CD4-positive, alpha-beta memory T cell (primary cell): ENCODE data around the gene TBC1D5. TPM values are rescaled to one million over a fixed set of nuclear protein-coding genes. Genes with fewer than 3 reads are reported as not detected.
"Not testable (repeated sequence)": the region's sequence is repeated elsewhere in the genome, so short reads cannot be mapped to it uniquely, and the experiment has no call there.

ENCODE experiments used
- CTCF ChIA-PET: fragments of 350-600 bp; sonication (Branson Sonifier 250); formaldehyde crosslinking; loops from one replicate; lab custom pipeline; 2021; ENCODE audit warnings: inconsistent platforms; ENCODE audit not compliant: partially characterized antibody; lab: Charles Lee
- POLR2A ChIA-PET: fragments of 350-600 bp; sonication (Branson Sonifier 250); formaldehyde crosslinking; loops from one replicate; lab custom pipeline; 2021; ENCODE audit not compliant: partially characterized antibody; lab: Charles Lee
- DNase-seq, 5 donors: peaks; one replicate each; pipeline versions ENCODE4 v3.0.0 to v3.0.0-alpha.2; 2020 to 2022; ENCODE audit warnings: mixed read lengths in 1 of 5
- H3K27ac ChIP-seq: one replicate; pipeline ENCODE4 v1.7.0; 2013; ENCODE audit warnings: low read depth, low read length
- H3K27me3 ChIP-seq: 2 replicates; pipeline ENCODE4 v1.7.0; 2013; ENCODE audit warnings: mild to moderate bottlenecking, low read length, moderate library complexity; ENCODE audit not compliant: insufficient read depth
- H3K36me3 ChIP-seq: 2 replicates; pipeline ENCODE4 v1.7.0; 2013; ENCODE audit warnings: mild to moderate bottlenecking, low read length, moderate library complexity; ENCODE audit not compliant: insufficient read depth
- H3K4me1 ChIP-seq: 2 replicates; pipeline ENCODE4 v1.7.0; 2013; ENCODE audit warnings: mild to moderate bottlenecking, low read length, moderate library complexity; ENCODE audit not compliant: insufficient read depth
- H3K4me3 ChIP-seq, 2 donors: one replicate each; pipeline ENCODE4 v1.7.0; 2013; ENCODE audit warnings: low read length in 2 of 2, mild to moderate bottlenecking in 1 of 2
- H3K9me3 ChIP-seq, 2 donors: one replicate each; pipeline ENCODE4 v1.7.0; 2013; ENCODE audit warnings: low read length in 2 of 2, control low read depth in 1 of 2; ENCODE audit not compliant: control insufficient read depth in 1 of 2
- H3K27ac Mint-ChIP-seq, 7 donors: one replicate each; pipeline ENCODE4 v1.8.0; 2020 to 2021; ENCODE audit warnings: mixed read lengths in 7 of 7, mild to moderate bottlenecking in 6 of 7, inconsistent platforms in 3 of 7, moderate library complexity in 3 of 7
- H3K27me3 Mint-ChIP-seq, 2 donors: one replicate each; pipeline ENCODE4 v1.8.0; 2020 to 2021; ENCODE audit warnings: mixed read lengths in 2 of 2
- H3K36me3 Mint-ChIP-seq, 2 donors: one replicate each; pipeline ENCODE4 v1.8.0; 2020 to 2021; ENCODE audit warnings: mixed read lengths in 2 of 2, inconsistent platforms in 1 of 2, mild to moderate bottlenecking in 1 of 2
- H3K4me1 Mint-ChIP-seq, 4 donors: one replicate each; pipeline ENCODE4 v1.8.0; 2020 to 2021; ENCODE audit warnings: mixed read lengths in 4 of 4, mild to moderate bottlenecking in 1 of 4
- H3K4me3 Mint-ChIP-seq, 8 donors: one replicate each; pipeline ENCODE4 v1.8.0; 2020 to 2021; ENCODE audit warnings: mixed read lengths in 8 of 8, mild to moderate bottlenecking in 7 of 8, moderate library complexity in 6 of 8, inconsistent platforms in 3 of 8
- H3K9me3 Mint-ChIP-seq, 8 donors: one replicate each; pipeline ENCODE4 v1.8.0; 2020 to 2021; ENCODE audit warnings: mixed read lengths in 8 of 8, mild to moderate bottlenecking in 5 of 8, inconsistent platforms in 3 of 8, moderate library complexity in 1 of 8
- intact Hi-C: fragments of 100-400 bp; cut with micrococcal nuclease; formaldehyde crosslinking; loops from one replicate; pipeline ENCODE4 v1.15.1; 2023
- polyA plus RNA-seq, 2 donors: library from polyadenylated mRNA; unstranded; fragments of 300-500 nt; fragmentation: Illumina TruSeq; gene quantifications; one replicate each; pipeline ENCODE4 v1.2.3, GENCODE V29; 2021
- total RNA-seq, 2 experiments: library from RNA; stranded (reverse); gene quantifications; one replicate each; pipeline ENCODE4 v1.2.3, GENCODE V29; 2021

TBC1D5 gene
- total and polyA plus RNA-seq, 4 experiments from 2014 or later, result 21.2 to 52.2 (median 43.3) TPM

DNA sequence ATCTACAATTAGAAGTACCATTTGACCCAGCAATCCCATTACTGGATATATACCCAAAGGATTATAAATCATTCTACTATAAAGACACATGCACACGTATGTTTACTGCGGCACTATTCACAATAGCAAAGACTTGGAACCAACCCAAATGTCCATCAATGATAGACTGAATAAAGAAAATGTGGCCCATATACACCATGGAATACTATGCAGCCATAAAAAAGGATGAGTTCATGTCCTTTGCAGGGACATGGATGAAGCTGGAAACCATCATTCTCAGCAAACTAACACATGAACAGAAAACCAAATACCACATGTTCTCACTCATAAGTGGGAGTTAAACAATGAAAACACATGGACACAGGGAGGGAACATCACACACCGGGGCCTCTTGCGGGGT is 92.7 kb downstream of the TBC1D5 start:
- H3K27me3 ChIP-seq, H3K27me3 Mint-ChIP-seq, H3K9me3 Mint-ChIP-seq, CTCF ChIA-PET, H3K4me3 ChIP-seq, H3K4me1 ChIP-seq, DNase-seq, H3K36me3 ChIP-seq, intact Hi-C loops, H3K9me3 ChIP-seq, POLR2A ChIA-PET, H3K36me3 Mint-ChIP-seq, H3K27ac ChIP-seq: not testable (repeated sequence)
- Mint-ChIP-seq H3K27ac (peak overlapping the region in 1 of 7 donors; percentile 10), H3K4me3 (peak overlapping the region in 1 of 8 donors; percentile 30), H3K4me1 (peaks cover 4 to 12% (median 8%) of the 10 kb centered on the region in 4 donors)

DNA sequence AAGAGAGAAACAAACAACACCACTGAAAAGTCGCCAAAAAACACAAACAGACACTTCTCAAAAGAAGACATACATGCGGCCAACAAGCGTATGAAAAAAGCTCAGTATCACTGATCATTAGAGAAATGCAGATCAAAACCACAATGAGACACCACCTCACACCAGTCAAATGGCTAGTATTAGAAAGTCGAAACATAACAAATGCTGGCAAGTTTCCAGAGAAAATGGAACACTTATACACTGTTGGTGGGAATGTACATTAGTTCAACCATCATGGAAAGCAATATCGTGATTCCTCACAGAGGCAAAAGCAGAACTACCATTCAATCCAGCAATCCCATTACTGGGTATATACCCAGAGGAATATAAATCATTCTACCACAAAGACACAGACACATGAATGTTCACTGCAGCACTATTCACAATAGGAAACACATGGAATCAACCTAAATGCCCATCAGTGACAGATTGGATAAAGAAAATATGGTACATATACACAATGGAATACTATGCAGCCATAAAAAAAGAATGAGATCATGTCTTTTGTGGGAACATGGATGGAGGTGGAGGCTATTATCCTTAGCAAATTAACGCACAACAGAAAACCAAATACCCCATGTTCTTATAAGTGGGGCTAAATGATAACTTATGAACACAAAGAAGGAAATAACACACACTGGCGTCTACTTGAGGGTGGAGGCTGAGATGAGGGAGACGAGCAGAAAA is 93.6 kb downstream of the TBC1D5 start:
- H3K36me3 Mint-ChIP-seq, H3K9me3 ChIP-seq, H3K4me1 ChIP-seq, H3K9me3 Mint-ChIP-seq, H3K36me3 ChIP-seq, H3K27ac Mint-ChIP-seq, H3K27ac ChIP-seq, POLR2A ChIA-PET, intact Hi-C loops, H3K4me3 Mint-ChIP-seq, H3K27me3 Mint-ChIP-seq, DNase-seq, H3K4me3 ChIP-seq, H3K27me3 ChIP-seq: not testable (repeated sequence)
- H3K4me1 Mint-ChIP-seq, result peaks cover 4 to 12% (median 8%) of the 10 kb centered on the region in 4 donors
- CTCF ChIA-PET, result interaction anchor here (0.9 to 6.5 kb wide), 2 partner anchors 9 to 194 kb away, joined by 3 to 131 read pairs; no protein-coding TSS in a partner anchor

DNA sequence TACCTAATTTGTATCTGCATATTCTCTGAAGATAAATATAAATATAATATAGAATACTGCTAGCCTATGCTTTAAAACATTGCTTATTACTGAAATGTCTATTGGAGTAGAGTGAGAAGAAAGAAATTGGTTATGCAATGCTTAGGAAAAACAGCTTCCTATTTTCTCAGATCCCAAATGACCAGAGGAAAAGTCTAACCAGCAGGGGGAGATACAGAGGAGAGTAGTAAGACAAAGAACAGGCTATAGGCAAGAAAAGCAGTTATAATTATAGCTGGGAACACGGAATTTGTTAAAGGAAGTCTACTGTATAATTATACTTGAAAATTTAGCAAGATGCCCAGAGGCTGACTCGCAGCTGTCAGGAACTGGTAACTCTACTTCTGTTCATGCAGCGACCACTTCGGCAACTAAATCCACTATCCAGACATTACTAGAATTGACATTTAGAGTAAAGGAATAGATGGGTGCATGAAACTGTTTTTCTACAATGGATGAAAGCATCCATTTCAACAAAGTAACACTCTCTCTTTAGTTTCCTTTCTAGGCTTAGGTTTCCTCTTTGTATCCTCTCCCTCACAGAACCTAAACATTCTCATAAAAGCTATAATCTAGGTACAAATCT is 97.2 kb downstream of the TBC1D5 start:
- POLR2A ChIA-PET, result interaction anchor here (1.6 kb wide), 1 partner anchor 196 kb away, joined by 6 read pairs; no protein-coding TSS in a partner anchor
- CTCF ChIA-PET, result interaction anchor here (0.9 to 6.5 kb wide), 9 partner anchors 11 to 385 kb away, joined by 3 to 131 read pairs (median 5); no protein-coding TSS in a partner anchor
- H3K27me3 Mint-ChIP-seq, result no peaks in the 10 kb centered on the region

DNA sequence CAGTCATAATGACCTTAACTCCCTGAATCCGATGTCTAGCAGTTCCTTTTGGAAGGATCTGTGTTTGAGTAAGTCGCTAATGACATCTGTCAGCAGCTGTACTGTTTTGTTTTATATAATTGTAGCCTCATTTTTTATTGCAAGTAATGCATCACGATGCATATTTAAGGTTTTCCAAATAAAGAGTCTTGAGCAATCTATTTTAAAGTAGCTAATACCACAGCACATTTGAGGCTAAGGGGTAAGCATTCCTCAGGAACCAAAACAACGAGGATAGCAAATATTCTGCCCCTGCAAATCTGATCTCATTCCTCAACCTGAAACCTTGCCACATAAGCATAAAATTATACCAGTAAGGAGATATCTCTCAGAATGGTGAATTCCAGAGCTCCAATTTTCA is 98.7 kb downstream of the TBC1D5 start:
- H3K36me3 Mint-ChIP-seq, result no peaks in the 10 kb centered on the region
- H3K27me3 Mint-ChIP-seq, result no peaks in the 10 kb centered on the region
- Histone ChIP-seq H3K36me3 (no peaks in the 10 kb centered on the region), H3K27me3 (no peaks in the 10 kb centered on the region), H3K4me1 (no peaks in the 10 kb centered on the region), H3K4me3 (no peak overlapping the region), H3K9me3 (no peaks in the 10 kb centered on the region), H3K27ac (no peak overlapping the region)
- H3K27ac Mint-ChIP-seq, result no peak overlapping the region
- ChIA-PET CTCF (interaction anchor here (0.7 to 6.5 kb wide), 3 partner anchors 16 to 199 kb away, joined by 3 to 131 read pairs (median 15); no protein-coding TSS in a partner anchor), POLR2A (no interaction called here)
- peaks cover 0 to 10% (median 6%) of the 10 kb centered on the region in 4 donors for H3K4me1 Mint-ChIP-seq
- DNase-seq, result no peak
- no peak overlapping the region for H3K4me3 Mint-ChIP-seq
- intact Hi-C loops, result no loop called here
- no peaks in the 10 kb centered on the region for H3K9me3 Mint-ChIP-seq

More for the DNA sequence above, 97.2 kb downstream of the TBC1D5 start:
- Histone ChIP-seq H3K4me3 (no peak overlapping the region), H3K36me3 (no peaks in the 10 kb centered on the region), H3K9me3 (no peaks in the 10 kb centered on the region), H3K27me3 (no peaks in the 10 kb centered on the region), H3K4me1 (no peaks in the 10 kb centered on the region), H3K27ac (no peak overlapping the region)
- no peak overlapping the region for H3K27ac Mint-ChIP-seq
- intact Hi-C loops, result loop anchor here (1.0 kb wide), 1 partner anchor 196 kb away; no protein-coding TSS in a partner anchor
- peak in 4 of 5 donors; percentile 8 to 23 (median 16) for DNase-seq
- H3K36me3 Mint-ChIP-seq, result no peaks in the 10 kb centered on the region
- no peak overlapping the region for H3K4me3 Mint-ChIP-seq
- peaks cover 0 to 6% (median 4%) of the 10 kb centered on the region in 4 donors for H3K4me1 Mint-ChIP-seq
- peaks cover 0 to 4% (median 2%) of the 10 kb centered on the region in 8 donors for H3K9me3 Mint-ChIP-seq

DNA sequence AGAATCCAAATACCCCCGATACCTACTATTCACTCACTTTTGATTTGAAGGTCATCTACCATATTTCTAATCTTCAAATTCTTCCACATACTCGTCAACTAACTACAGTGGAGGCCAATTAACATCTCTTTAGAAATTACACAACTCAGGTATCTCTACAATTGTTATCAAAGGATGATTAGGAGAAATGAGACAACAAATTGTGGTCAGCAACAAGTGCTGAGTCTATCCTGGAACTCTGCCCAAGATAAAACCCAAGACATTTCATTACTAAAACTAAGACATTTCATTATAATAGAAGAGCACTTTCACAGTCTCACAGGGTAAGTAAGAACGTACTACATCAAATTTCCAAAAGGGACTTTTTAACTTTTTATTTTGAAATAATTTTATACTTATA is 100.0 kb downstream of the TBC1D5 start:
- intact Hi-C loops, result no loop called here
- H3K27ac ChIP-seq, result no peak overlapping the region
- Mint-ChIP-seq H3K27ac (no peak overlapping the region), H3K27me3 (no peaks in the 10 kb centered on the region), H3K4me1 (peaks cover 0 to 10% (median 6%) of the 10 kb centered on the region in 4 donors), H3K36me3 (no peaks in the 10 kb centered on the region), H3K4me3 (no peak overlapping the region), H3K9me3 (peaks cover 0 to 2% (median 0%) of the 10 kb centered on the region in 8 donors)
- ChIA-PET CTCF (interaction anchor here (6.5 kb wide), 1 partner anchor 200 kb away, joined by 131 read pairs; no protein-coding TSS in a partner anchor), POLR2A (no interaction called here)
- no peak overlapping the region for H3K4me3 ChIP-seq
- H3K9me3 ChIP-seq, result no peaks in the 10 kb centered on the region
- H3K27me3 ChIP-seq, result no peaks in the 10 kb centered on the region
- no peaks in the 10 kb centered on the region for H3K36me3 ChIP-seq
- DNase-seq, result no peak
- H3K4me1 ChIP-seq, result no peaks in the 10 kb centered on the region

DNA sequence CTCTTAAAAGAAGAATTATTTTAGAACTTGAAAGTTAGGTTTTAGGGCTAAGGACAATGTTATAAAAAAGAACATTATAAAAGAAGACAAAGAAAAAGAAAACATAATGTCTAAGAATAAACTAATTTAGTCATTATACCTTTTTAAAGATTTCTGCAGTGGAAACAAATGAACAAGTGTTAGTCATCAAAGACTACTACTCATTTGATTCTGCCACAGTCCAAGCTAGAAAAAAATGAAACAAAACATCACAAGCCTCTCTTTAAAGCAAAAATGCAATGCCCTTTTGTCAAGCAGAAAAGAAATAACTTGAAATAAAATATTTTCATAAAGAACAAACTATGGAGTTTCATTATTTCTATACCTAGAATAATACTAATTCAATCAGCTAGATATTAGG is 102.0 kb downstream of the TBC1D5 start:
- peaks cover 0 to 2% (median 0%) of the 10 kb centered on the region in 8 donors for H3K9me3 Mint-ChIP-seq
- no peak overlapping the region for H3K27ac Mint-ChIP-seq
- no peaks in the 10 kb centered on the region for H3K36me3 ChIP-seq
- intact Hi-C loops, result no loop called here
- no peak overlapping the region for H3K4me3 ChIP-seq
- DNase-seq, result no peak
- no peak overlapping the region for H3K4me3 Mint-ChIP-seq
- no peaks in the 10 kb centered on the region for H3K27me3 ChIP-seq
- CTCF ChIA-PET, result interaction anchor here (1.5 to 2.6 kb wide), 2 partner anchors 53 to 201 kb away, joined by 4 to 11 read pairs; no protein-coding TSS in a partner anchor
- no peaks in the 10 kb centered on the region for H3K4me1 ChIP-seq
- H3K27ac ChIP-seq, result no peak overlapping the region
- no peaks in the 10 kb centered on the region for H3K9me3 ChIP-seq
- no peaks in the 10 kb centered on the region for H3K36me3 Mint-ChIP-seq
- POLR2A ChIA-PET, result no interaction called here
- H3K4me1 Mint-ChIP-seq, result peaks cover 2 to 10% (median 6%) of the 10 kb centered on the region in 4 donors
- H3K27me3 Mint-ChIP-seq, result no peaks in the 10 kb centered on the region

DNA sequence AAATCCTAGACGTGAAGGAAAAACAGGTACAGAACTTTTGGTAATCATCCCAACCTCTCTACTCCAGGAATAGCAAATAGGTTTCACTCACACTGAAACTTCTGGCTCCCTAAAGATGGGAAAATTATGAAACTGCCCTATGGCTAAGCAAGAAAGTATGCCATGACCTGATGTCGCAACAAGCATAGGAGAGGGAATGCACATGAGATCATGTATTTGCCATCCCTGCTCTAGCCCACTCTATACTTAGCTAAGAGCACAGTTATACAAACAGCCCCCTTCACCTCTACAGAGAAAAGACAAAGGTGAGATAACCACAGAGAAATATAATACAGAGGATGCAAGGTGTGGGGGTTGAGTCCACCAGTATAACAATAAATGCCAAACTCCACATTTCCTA is 102.7 kb downstream of the TBC1D5 start:
- ChIA-PET POLR2A (no interaction called here), CTCF (interaction anchor here (0.7 to 2.6 kb wide), 3 partner anchors 9 to 202 kb away, joined by 3 to 11 read pairs (median 4); no protein-coding TSS in a partner anchor)
- Mint-ChIP-seq H3K4me3 (no peak overlapping the region), H3K36me3 (no peaks in the 10 kb centered on the region), H3K9me3 (peaks cover 0 to 2% (median 0%) of the 10 kb centered on the region in 8 donors), H3K4me1 (peaks cover 3 to 10% (median 5%) of the 10 kb centered on the region in 4 donors), H3K27me3 (no peaks in the 10 kb centered on the region), H3K27ac (no peak overlapping the region)
- no peak for DNase-seq
- Histone ChIP-seq H3K4me3 (no peak overlapping the region), H3K4me1 (no peaks in the 10 kb centered on the region), H3K27ac (no peak overlapping the region), H3K36me3 (no peaks in the 10 kb centered on the region), H3K9me3 (no peaks in the 10 kb centered on the region), H3K27me3 (no peaks in the 10 kb centered on the region)
- intact Hi-C loops, result no loop called here
